ENCODE results near the gene MRPL40.
"Not testable (repeated sequence)": the region's sequence is repeated elsewhere in the genome, so short reads cannot be mapped to it uniquely, and the experiment has no call there.

Gene MRPL40

GRCh38 chr22:19434829-19435580 lies 2.7 kb downstream of the MRPL40 start:
- TF ChIP-seq CTCF (conservative IDR thresholded peaks at IDR 0.05; ENCODE audit: low read depth, low read length), result no peak
- Histone ChIP-seq H3K4me2 (no peak overlapping the region), H2AFZ (ENCODE audit: low read depth) (no peak overlapping the region), H3K27me3 (ENCODE audit: insufficient read depth, low read depth) (no peaks in the 10 kb centered on the region), H3K4me3 (IDR thresholded peaks at IDR 0.05; ENCODE audit: insufficient read depth, low read depth, low read length) (no peak overlapping the region), H3K36me3 (ENCODE audit: insufficient read depth) (no peaks in the 10 kb centered on the region), H3K27ac (no peak overlapping the region), H3K79me2 (ENCODE audit: insufficient read depth, low read depth) (peaks cover 22% of the 10 kb centered on the region), H4K20me1 (ENCODE audit: insufficient read depth) (no peaks in the 10 kb centered on the region), H3K4me1 (ENCODE audit: low read depth, poor library complexity, severe bottlenecking) (peaks cover 10% of the 10 kb centered on the region), H3K9ac (no peak overlapping the region)

- not testable (repeated sequence) for H3K36me3 ChIP-seq (ENCODE audit: insufficient read depth); H3K4me3 ChIP-seq (IDR thresholded peaks at IDR 0.05; ENCODE audit: insufficient read depth, low read depth, low read length); H3K4me1 ChIP-seq (ENCODE audit: low read depth, poor library complexity, severe bottlenecking); H2AFZ ChIP-seq (ENCODE audit: low read depth); H3K27me3 ChIP-seq (ENCODE audit: insufficient read depth, low read depth); H3K9ac ChIP-seq; H3K4me2 ChIP-seq; H4K20me1 ChIP-seq (ENCODE audit: insufficient read depth); H3K27ac ChIP-seq
- peaks cover 16% of the 10 kb centered on the region for H3K79me2 ChIP-seq (ENCODE audit: insufficient read depth, low read depth)
Measured at GRCh38 chr22:19436444-19437161, 4.3 kb downstream of the MRPL40 start.

GRCh38 chr22:19438298-19438697 lies 6.0 kb downstream of the MRPL40 start:
- peaks cover 22% of the 10 kb centered on the region for H3K79me2 ChIP-seq (ENCODE audit: insufficient read depth, low read depth)
- H3K27ac ChIP-seq, result no peak overlapping the region

GRCh38 chr22:19440411-19441195 lies 8.3 kb downstream of the MRPL40 start:
- Histone ChIP-seq H3K4me3 (IDR thresholded peaks at IDR 0.05; ENCODE audit: insufficient read depth, low read depth, low read length) (no peak overlapping the region), H3K9ac (no peak overlapping the region), H3K4me2 (no peak overlapping the region), H3K27ac (no peak overlapping the region), H3K79me2 (ENCODE audit: insufficient read depth, low read depth) (peaks cover 41% of the 10 kb centered on the region), H3K36me3 (ENCODE audit: insufficient read depth) (no peaks in the 10 kb centered on the region), H3K4me1 (ENCODE audit: low read depth, poor library complexity, severe bottlenecking) (no peaks in the 10 kb centered on the region), H4K20me1 (ENCODE audit: insufficient read depth) (no peaks in the 10 kb centered on the region; the same call in 1 of the 2 replicates), H3K27me3 (ENCODE audit: insufficient read depth, low read depth) (no peaks in the 10 kb centered on the region), H2AFZ (ENCODE audit: low read depth) (no peak overlapping the region)
- no peak for TF ChIP-seq CTCF (conservative IDR thresholded peaks at IDR 0.05; ENCODE audit: low read depth, low read length)

More at GRCh38 chr22:19438298-19438697, 6.0 kb downstream of the MRPL40 start:
- no peak overlapping the region for H3K4me3 ChIP-seq (IDR thresholded peaks at IDR 0.05; ENCODE audit: insufficient read depth, low read depth, low read length)
- H3K4me2 ChIP-seq, result no peak overlapping the region
- no peaks in the 10 kb centered on the region for H3K27me3 ChIP-seq (ENCODE audit: insufficient read depth, low read depth)
- H3K36me3 ChIP-seq (ENCODE audit: insufficient read depth), result no peaks in the 10 kb centered on the region
- no peak overlapping the region for H3K9ac ChIP-seq
- H3K4me1 ChIP-seq (ENCODE audit: low read depth, poor library complexity, severe bottlenecking), result peaks cover 7% of the 10 kb centered on the region
- no peak for TF ChIP-seq CTCF (conservative IDR thresholded peaks at IDR 0.05; ENCODE audit: low read depth, low read length)
- H2AFZ ChIP-seq (ENCODE audit: low read depth), result no peak overlapping the region
- H4K20me1 ChIP-seq (ENCODE audit: insufficient read depth), result no peaks in the 10 kb centered on the region; the same call in 1 of the 2 replicates

Measured in KMS-11 (cell line).